MM.1S (cell line): Measurements from ENCODE around the gene RPUSD4.
A peak's percentile ranks its signal among the peaks of the same experiment; 100 is the strongest.

Experiments
- DNase-seq: peaks from one replicate; pipeline ENCODE4 v3.0.0-alpha.2; 2015
- H2AFZ ChIP-seq: fragments of 300-600 bp; sonication (generic); 2 replicates; pipeline ENCODE4 v1.6.0; 2016; ENCODE audit warnings: antibody characterized with exemption, low read length
- H3F3A ChIP-seq: fragments of 300-600 bp; sonication (generic); 2 replicates; pipeline ENCODE4 v1.6.1; 2016; ENCODE audit warnings: mild to moderate bottlenecking, antibody characterized with exemption, low read length, moderate library complexity, mixed read lengths; ENCODE audit not compliant: insufficient read depth
- H3K27ac ChIP-seq: fragments of 300-600 bp; sonication (generic); 2 replicates; pipeline ENCODE4 v1.5.1; 2016; ENCODE audit warnings: mild to moderate bottlenecking, low read length
- H3K27me3 ChIP-seq: fragments of 300-600 bp; sonication (generic); replicated peaks from 2 replicates; pipeline ENCODE4 v1.6.0; 2016; ENCODE audit warnings: low read length; ENCODE audit not compliant: insufficient read depth
- H3K36me3 ChIP-seq: fragments of 300-600 bp; sonication (generic); replicated peaks from 2 replicates; pipeline ENCODE4 v1.6.1; 2016; ENCODE audit warnings: mild to moderate bottlenecking, low read length, mixed read lengths; ENCODE audit not compliant: insufficient read depth
- H3K4me1 ChIP-seq: fragments of 300-600 bp; sonication (generic); 2 replicates; pipeline ENCODE4 v1.6.1; 2016; ENCODE audit warnings: low read length, mixed read lengths
- H3K4me2 ChIP-seq: fragments of 300-600 bp; sonication (generic); 2 replicates; pipeline ENCODE4 v1.6.0; 2016; ENCODE audit warnings: low read depth, low read length
- H3K4me3 ChIP-seq: fragments of 300-600 bp; sonication (generic); 2 replicates; pipeline ENCODE4 v1.5.1; 2016; ENCODE audit warnings: low read length, mixed read lengths
- H3K79me2 ChIP-seq: fragments of 300-600 bp; sonication (generic); 2 replicates; pipeline ENCODE4 v1.6.1; 2016; ENCODE audit warnings: mixed run types, low read length, mixed read lengths
- H3K9ac ChIP-seq: fragments of 300-600 bp; sonication (generic); 2 replicates; pipeline ENCODE4 v1.6.1; 2016; ENCODE audit warnings: low read length, mixed read lengths
- H3K9me2 ChIP-seq: fragments of 300-600 bp; sonication (generic); replicated peaks from 2 replicates; pipeline ENCODE4 v1.6.1; 2016; ENCODE audit warnings: mild to moderate bottlenecking, low read length, mixed read lengths; ENCODE audit not compliant: insufficient read depth
- H3K9me3 ChIP-seq: fragments of 300-600 bp; sonication (generic); replicated peaks from 2 replicates; pipeline ENCODE4 v1.6.1; 2016; ENCODE audit warnings: mild to moderate bottlenecking, low read length, mixed read lengths; ENCODE audit not compliant: insufficient read depth
- H4K20me1 ChIP-seq: fragments of 300-600 bp; sonication (generic); 2 replicates; pipeline ENCODE4 v1.6.1; 2016; ENCODE audit warnings: mild to moderate bottlenecking, low read length, moderate library complexity, mixed read lengths; ENCODE audit not compliant: insufficient read depth
- EZH2 ChIP-seq: fragments of 300-600 bp; sonication (generic); optimal IDR thresholded peaks from 2 replicates; pipeline ENCODE3; 2017; ENCODE audit warnings: low read depth, mild to moderate bottlenecking, antibody characterized with exemption, low read length, mixed read lengths
- EZH2phosphoT487 ChIP-seq: fragments of 300-600 bp; sonication (generic); IDR thresholded peaks from 2 replicates; pipeline ENCODE4 v1.6.1; 2018; ENCODE audit warnings: antibody characterized with exemption, low read length
- TF ChIP-seq, protein P1 (sequence below): fragments of 300-600 bp; sonication (generic); IDR thresholded peaks from 2 replicates; pipeline ENCODE4 v1.5.1; 2016; ENCODE audit warnings: antibody characterized with exemption, low read length, mixed read lengths

The RPUSD4 gene

GRCh38 chr11:126214441-126214840 lies 3.0 kb upstream of the RPUSD4 start:
- TF ChIP-seq EZH2 = no peak
- TF ChIP-seq EZH2phosphoT487 = no peak
- TF ChIP-seq, protein P1, sequence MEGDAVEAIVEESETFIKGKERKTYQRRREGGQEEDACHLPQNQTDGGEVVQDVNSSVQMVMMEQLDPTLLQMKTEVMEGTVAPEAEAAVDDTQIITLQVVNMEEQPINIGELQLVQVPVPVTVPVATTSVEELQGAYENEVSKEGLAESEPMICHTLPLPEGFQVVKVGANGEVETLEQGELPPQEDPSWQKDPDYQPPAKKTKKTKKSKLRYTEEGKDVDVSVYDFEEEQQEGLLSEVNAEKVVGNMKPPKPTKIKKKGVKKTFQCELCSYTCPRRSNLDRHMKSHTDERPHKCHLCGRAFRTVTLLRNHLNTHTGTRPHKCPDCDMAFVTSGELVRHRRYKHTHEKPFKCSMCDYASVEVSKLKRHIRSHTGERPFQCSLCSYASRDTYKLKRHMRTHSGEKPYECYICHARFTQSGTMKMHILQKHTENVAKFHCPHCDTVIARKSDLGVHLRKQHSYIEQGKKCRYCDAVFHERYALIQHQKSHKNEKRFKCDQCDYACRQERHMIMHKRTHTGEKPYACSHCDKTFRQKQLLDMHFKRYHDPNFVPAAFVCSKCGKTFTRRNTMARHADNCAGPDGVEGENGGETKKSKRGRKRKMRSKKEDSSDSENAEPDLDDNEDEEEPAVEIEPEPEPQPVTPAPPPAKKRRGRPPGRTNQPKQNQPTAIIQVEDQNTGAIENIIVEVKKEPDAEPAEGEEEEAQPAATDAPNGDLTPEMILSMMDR = no peak
- peaks cover 11% of the 10 kb centered on the region for H3K4me1 ChIP-seq
- peaks cover 88% of the 10 kb centered on the region for H3K79me2 ChIP-seq
- no peaks in the 10 kb centered on the region for H3K27me3 ChIP-seq
- no peaks in the 10 kb centered on the region for H4K20me1 ChIP-seq
- no peak for DNase-seq
- no peaks in the 10 kb centered on the region; the same call in 1 of the 2 replicates for H3K36me3 ChIP-seq
- H3K4me2 ChIP-seq = no peak overlapping the region
- no peaks in the 10 kb centered on the region for H3K9me3 ChIP-seq
- H2AFZ ChIP-seq = no peak overlapping the region
- H3K9me2 ChIP-seq = no peaks in the 10 kb centered on the region
- no peak overlapping the region for H3K9ac ChIP-seq
- H3K27ac ChIP-seq = no peak overlapping the region
- H3F3A ChIP-seq = no peaks in the 10 kb centered on the region
- H3K4me3 ChIP-seq = no peak overlapping the region

DNA sequence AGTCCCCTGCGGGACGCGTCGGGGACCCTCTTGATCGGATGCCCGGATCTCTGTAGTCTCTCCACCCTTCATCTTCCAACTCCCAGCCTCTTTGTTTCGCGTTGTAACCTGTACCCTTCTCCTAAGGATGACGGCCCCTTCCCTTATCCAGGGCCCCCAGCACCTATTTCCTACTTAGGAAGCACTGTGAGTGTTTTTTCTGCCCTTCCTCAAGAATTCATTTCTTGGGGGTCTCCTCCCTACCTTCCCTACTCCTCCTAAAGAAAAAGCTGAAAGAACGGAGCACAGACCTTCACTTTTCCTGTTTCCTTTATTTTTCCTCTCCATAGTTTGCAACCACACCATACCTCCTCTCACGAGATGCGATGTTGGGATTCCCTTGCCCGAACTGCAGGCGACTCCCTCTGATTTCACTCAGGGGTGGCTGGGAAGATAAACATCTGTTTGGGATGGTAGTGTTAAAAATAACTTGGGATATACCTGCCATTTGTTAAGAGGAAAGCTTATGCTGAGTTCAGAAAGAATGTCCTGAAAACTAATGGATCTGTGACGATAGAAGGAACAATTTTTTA lies 725 bp upstream of the RPUSD4 start:
- H3K9ac ChIP-seq = peak overlapping the region; percentile 88
- H3K4me1 ChIP-seq = peaks cover 11% of the 10 kb centered on the region
- no peaks in the 10 kb centered on the region for H4K20me1 ChIP-seq
- no peaks in the 10 kb centered on the region for H3K27me3 ChIP-seq
- peaks cover 81% of the 10 kb centered on the region for H3K79me2 ChIP-seq
- TF ChIP-seq EZH2 (no peak), EZH2phosphoT487 (no peak)
- TF ChIP-seq, protein P1 = no peak
- no peaks in the 10 kb centered on the region for H3K9me2 ChIP-seq
- H3K4me2 ChIP-seq = peak overlapping the region; percentile 86
- peaks cover 4% of the 10 kb centered on the region; the same call in 1 of the 2 replicates for H3K36me3 ChIP-seq
- H3K9me3 ChIP-seq = no peaks in the 10 kb centered on the region
- peak overlapping the region; percentile 36 for H2AFZ ChIP-seq
- DNase-seq = no peak
- no peaks in the 10 kb centered on the region for H3F3A ChIP-seq
- no peak overlapping the region for H3K27ac ChIP-seq
- H3K4me3 ChIP-seq = peak overlapping the region; percentile 99

DNA sequence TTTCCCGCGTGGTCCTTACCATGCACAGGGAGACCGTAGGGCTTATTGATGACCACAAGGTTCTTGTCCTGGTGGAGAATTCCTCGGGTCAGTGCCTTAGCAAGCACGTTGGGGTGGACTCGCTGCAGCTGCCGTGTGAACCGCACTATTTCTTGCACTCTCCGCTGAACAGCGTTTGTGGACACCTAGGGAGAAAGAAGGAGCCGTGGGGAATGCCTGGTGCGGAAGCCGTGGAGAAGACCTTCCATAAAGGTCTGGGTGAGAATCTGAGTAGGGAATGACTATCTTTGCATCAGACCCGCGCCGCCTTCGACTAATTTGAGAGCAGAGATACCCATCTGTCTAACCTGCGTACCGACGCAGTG lies 597 bp downstream of the RPUSD4 start:
- Histone ChIP-seq H3K4me2 (peak overlapping the region; percentile 94), H3K27me3 (no peaks in the 10 kb centered on the region), H4K20me1 (no peaks in the 10 kb centered on the region), H3K4me3 (peak overlapping the region; percentile 99), H3K9me3 (no peaks in the 10 kb centered on the region), H3K27ac (no peak overlapping the region), H3K9me2 (no peaks in the 10 kb centered on the region), H3F3A (no peaks in the 10 kb centered on the region), H3K4me1 (peaks cover 11% of the 10 kb centered on the region), H3K36me3 (peaks cover 8% of the 10 kb centered on the region; the same call in 1 of the 2 replicates), H3K79me2 (peaks cover 73% of the 10 kb centered on the region), H3K9ac (peak overlapping the region; percentile 88), H2AFZ (peak overlapping the region; percentile 95)
- DNase-seq = no peak
- TF ChIP-seq EZH2phosphoT487 (no peak), EZH2 (no peak)
- TF ChIP-seq, protein P1 = no peak
